ENCODE results near the gene SYT4.
"Not testable (repeated sequence)": the region's sequence is repeated elsewhere in the genome, so short reads cannot be mapped to it uniquely, and the experiment has no call there.

DNA sequence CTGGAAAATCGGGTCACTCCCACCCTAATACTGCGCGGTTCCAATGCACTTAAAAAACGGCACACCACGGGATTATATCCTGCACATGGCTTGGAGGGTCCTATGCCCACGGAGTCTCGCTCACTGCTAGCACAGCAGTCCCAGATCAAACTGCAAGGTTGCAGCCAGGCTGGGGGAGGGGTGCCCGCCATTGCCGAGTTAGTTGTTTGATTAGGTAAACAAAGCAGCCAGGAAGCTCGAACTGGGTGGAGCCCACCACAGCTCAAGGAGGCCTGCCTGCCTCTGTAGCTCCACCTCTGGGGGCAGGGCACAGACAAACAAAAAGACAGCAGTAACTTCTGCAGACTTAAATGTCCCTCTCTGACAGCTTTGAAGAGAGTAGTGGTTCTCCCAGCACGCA lies 8.9 kb upstream of the SYT4 start:
- TF ChIP-seq POLR2A (IDR thresholded peaks at IDR 0.05; ENCODE audit: low read length); GATA1 (IDR thresholded peaks at IDR 0.05; ENCODE audit: low read depth, low read length): not testable (repeated sequence)
